Neural cell (in vitro differentiated cells): Measurements from ENCODE around the gene ZNF678. TPM values are rescaled to one million over a fixed set of nuclear protein-coding genes. Genes with fewer than 3 reads are reported as not detected.

Source experiments
- H2AFZ ChIP-seq: fragments of 200-600, 300-800 bp; sonication (generic), shearing (Covaris generic); 2 replicates; pipeline ENCODE4 v1.6.0; 2014; ENCODE audit warnings: low read depth, mild to moderate bottlenecking, antibody characterized with exemption, low read length, moderate library complexity
- H3F3A ChIP-seq: fragments of 200-600 bp; shearing (Covaris generic); 2 replicates; pipeline ENCODE4 v1.6.1; 2016; ENCODE audit warnings: mild to moderate bottlenecking, moderate library complexity, mixed read lengths, antibody characterized with exemption, low read length; ENCODE audit not compliant: insufficient read depth, poor library complexity, severe bottlenecking
- H3K27ac ChIP-seq: fragments of 200-600, 300-800 bp; sonication (generic), shearing (Covaris generic); 2 replicates; pipeline ENCODE4 v1.5.1; 2014; ENCODE audit warnings: mild to moderate bottlenecking, low read length, moderate library complexity
- H3K27me3 ChIP-seq: fragments of 300-800, 200-600 bp; sonication (generic), shearing (Covaris generic); 2 replicates; pipeline ENCODE4 v1.6.0; 2014; ENCODE audit warnings: mild to moderate bottlenecking, low read depth, low read length, moderate library complexity; ENCODE audit not compliant: insufficient read depth
- H3K36me3 ChIP-seq: fragments of 300-800, 200-600 bp; sonication (generic), shearing (Covaris generic); 2 replicates; pipeline ENCODE4 v1.5.1; 2014; ENCODE audit warnings: mild to moderate bottlenecking, antibody characterized with exemption, low read length, moderate library complexity; ENCODE audit not compliant: insufficient read depth
- H3K4me2 ChIP-seq: fragments of 300-800, 200-600 bp; sonication (generic), shearing (Covaris generic); 2 replicates; pipeline ENCODE4 v1.6.0; 2014; ENCODE audit warnings: mild to moderate bottlenecking, low read length
- H3K4me3 ChIP-seq: fragments of 300-800, 200-600 bp; sonication (generic), shearing (Covaris generic); 2 replicates; pipeline ENCODE4 v1.5.1; 2014; ENCODE audit warnings: mild to moderate bottlenecking, low read length, moderate library complexity
- H3K79me2 ChIP-seq: fragments of 200-600 bp; shearing (Covaris generic); replicated peaks from 2 replicates; pipeline ENCODE4 v1.6.0; 2014; ENCODE audit warnings: mild to moderate bottlenecking, low read length, moderate library complexity; ENCODE audit not compliant: insufficient read depth
- H3K9ac ChIP-seq: fragments of 300-800, 200-600 bp; sonication (generic), shearing (Covaris generic); 2 replicates; pipeline ENCODE4 v1.6.1; 2016; ENCODE audit warnings: mild to moderate bottlenecking, low read length, mixed read lengths
- H3K9me2 ChIP-seq: fragments of 200-600 bp; shearing (Covaris generic); 2 replicates; pipeline ENCODE4 v1.6.1; 2016; ENCODE audit warnings: mild to moderate bottlenecking, low read length, mixed read lengths; ENCODE audit not compliant: insufficient read depth
- H3K9me3 ChIP-seq: fragments of 200-600, 300-800 bp; sonication (generic), shearing (Covaris generic); 2 replicates; pipeline ENCODE4 v1.6.1; 2016; ENCODE audit warnings: mild to moderate bottlenecking, mixed run types, low read length, moderate library complexity, mixed read lengths
- H4K20me1 ChIP-seq: fragments of 200-600 bp; shearing (Covaris generic); 2 replicates; pipeline ENCODE4 v1.6.1; 2016; ENCODE audit warnings: mild to moderate bottlenecking, mixed run types; ENCODE audit not compliant: insufficient read depth
- CTCF ChIP-seq: fragments of 450-650 bp; IDR thresholded peaks from 2 replicates; pipeline ENCODE4 v1.5.1; 2014; ENCODE audit warnings: antibody characterized with exemption, mild to moderate bottlenecking, moderate library complexity; ENCODE audit not compliant: poor library complexity, severe bottlenecking
- EP300 ChIP-seq: fragments of 450-650 bp; conservative IDR thresholded peaks from 2 replicates; pipeline ENCODE4 v1.6.1; 2014; ENCODE audit warnings: antibody characterized with exemption, mild to moderate bottlenecking, moderate library complexity; ENCODE audit not compliant: poor library complexity, severe bottlenecking
- EZH2 ChIP-seq: fragments of 200-600, 300-800 bp; shearing (Covaris generic), sonication (generic); IDR thresholded peaks from 2 replicates; pipeline ENCODE4 v1.6.1; 2014; ENCODE audit warnings: antibody characterized with exemption, low read length, borderline replicate concordance, mild to moderate bottlenecking; ENCODE audit not compliant: insufficient read depth, poor library complexity, severe bottlenecking
- MXI1 ChIP-seq: fragments of 450-650 bp; conservative IDR thresholded peaks from 2 replicates; pipeline ENCODE4 v1.6.1; 2014; ENCODE audit warnings: antibody characterized with exemption, mild to moderate bottlenecking; ENCODE audit not compliant: poor library complexity, severe bottlenecking
- POLR2AphosphoS5 ChIP-seq: IDR thresholded peaks from 2 replicates; pipeline ENCODE4 v1.6.1; 2012
- RAD21 ChIP-seq: fragments of 450-650 bp; conservative IDR thresholded peaks from 2 replicates; pipeline ENCODE4 v1.6.1; 2014; ENCODE audit warnings: antibody characterized with exemption, mild to moderate bottlenecking, moderate library complexity
- SMC3 ChIP-seq: fragments of 450-650 bp; conservative IDR thresholded peaks from 2 replicates; pipeline ENCODE4 v1.6.1; 2014; ENCODE audit warnings: antibody characterized with exemption, mild to moderate bottlenecking, moderate library complexity; ENCODE audit not compliant: poor library complexity
- TAF1 ChIP-seq: IDR thresholded peaks from 2 replicates; pipeline ENCODE4 v1.6.1; 2012; ENCODE audit warnings: low read depth
- polyA plus RNA-seq: library from polyadenylated mRNA; depleted of rRNA; stranded (reverse); fragments of >200 nt; gene quantifications from 2 replicates; pipeline ENCODE4 v1.2.3, GENCODE V29; 2014
- TF ChIP-seq, protein P1 (sequence below): IDR thresholded peaks from 2 replicates; pipeline ENCODE4 v1.6.1; 2012; ENCODE audit warnings: borderline replicate concordance

Gene ZNF678
- polyA plus RNA-seq, 1 donor from 2014 or later, result 25.9 TPM

DNA sequence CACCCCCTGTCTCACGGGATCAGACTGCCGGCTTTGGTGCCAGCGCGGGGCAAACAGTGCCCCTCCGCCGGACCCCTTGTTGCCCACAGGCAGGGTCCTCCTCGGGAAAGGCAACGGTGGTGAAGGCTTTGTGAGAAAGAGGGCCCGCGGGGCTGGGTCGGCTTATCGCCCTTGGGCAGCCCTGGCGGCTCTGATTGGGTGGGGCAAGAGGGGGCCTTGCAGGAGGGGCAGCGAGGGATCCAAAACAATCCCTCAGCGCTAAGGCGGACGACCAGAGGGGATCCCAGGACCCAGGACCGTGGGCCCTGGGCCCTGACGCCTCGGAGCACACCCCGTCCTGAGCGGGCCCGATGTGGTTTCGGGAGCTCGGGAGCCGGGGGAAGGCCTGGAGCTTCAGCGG is 3.9 kb upstream of the ZNF678 start:
- Histone ChIP-seq H3K9ac (no peak overlapping the region), H3F3A (no peaks in the 10 kb centered on the region), H3K27ac (no peak overlapping the region), H2AFZ (no peak overlapping the region), H3K36me3 (no peaks in the 10 kb centered on the region), H4K20me1 (no peaks in the 10 kb centered on the region), H3K4me2 (no peak overlapping the region), H3K4me3 (no peak overlapping the region), H3K9me2 (no peaks in the 10 kb centered on the region), H3K9me3 (no peaks in the 10 kb centered on the region), H3K27me3 (no peaks in the 10 kb centered on the region), H3K79me2 (peaks cover 8% of the 10 kb centered on the region)
- no peak for TF ChIP-seq MXI1
- no peak for TF ChIP-seq EZH2
- no peak for TF ChIP-seq TAF1
- TF ChIP-seq, protein P1, sequence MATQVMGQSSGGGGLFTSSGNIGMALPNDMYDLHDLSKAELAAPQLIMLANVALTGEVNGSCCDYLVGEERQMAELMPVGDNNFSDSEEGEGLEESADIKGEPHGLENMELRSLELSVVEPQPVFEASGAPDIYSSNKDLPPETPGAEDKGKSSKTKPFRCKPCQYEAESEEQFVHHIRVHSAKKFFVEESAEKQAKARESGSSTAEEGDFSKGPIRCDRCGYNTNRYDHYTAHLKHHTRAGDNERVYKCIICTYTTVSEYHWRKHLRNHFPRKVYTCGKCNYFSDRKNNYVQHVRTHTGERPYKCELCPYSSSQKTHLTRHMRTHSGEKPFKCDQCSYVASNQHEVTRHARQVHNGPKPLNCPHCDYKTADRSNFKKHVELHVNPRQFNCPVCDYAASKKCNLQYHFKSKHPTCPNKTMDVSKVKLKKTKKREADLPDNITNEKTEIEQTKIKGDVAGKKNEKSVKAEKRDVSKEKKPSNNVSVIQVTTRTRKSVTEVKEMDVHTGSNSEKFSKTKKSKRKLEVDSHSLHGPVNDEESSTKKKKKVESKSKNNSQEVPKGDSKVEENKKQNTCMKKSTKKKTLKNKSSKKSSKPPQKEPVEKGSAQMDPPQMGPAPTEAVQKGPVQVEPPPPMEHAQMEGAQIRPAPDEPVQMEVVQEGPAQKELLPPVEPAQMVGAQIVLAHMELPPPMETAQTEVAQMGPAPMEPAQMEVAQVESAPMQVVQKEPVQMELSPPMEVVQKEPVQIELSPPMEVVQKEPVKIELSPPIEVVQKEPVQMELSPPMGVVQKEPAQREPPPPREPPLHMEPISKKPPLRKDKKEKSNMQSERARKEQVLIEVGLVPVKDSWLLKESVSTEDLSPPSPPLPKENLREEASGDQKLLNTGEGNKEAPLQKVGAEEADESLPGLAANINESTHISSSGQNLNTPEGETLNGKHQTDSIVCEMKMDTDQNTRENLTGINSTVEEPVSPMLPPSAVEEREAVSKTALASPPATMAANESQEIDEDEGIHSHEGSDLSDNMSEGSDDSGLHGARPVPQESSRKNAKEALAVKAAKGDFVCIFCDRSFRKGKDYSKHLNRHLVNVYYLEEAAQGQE, result no peak
- no peak for TF ChIP-seq RAD21
- TF ChIP-seq EP300, result no peak
- TF ChIP-seq CTCF, result no peak
- no peak for TF ChIP-seq POLR2AphosphoS5
- no peak for TF ChIP-seq SMC3

GRCh38 chr1:227559926-227560325 is 3.4 kb upstream of the ZNF678 start:
- Histone ChIP-seq H3K4me2 (no peak overlapping the region), H3F3A (no peaks in the 10 kb centered on the region), H3K27me3 (no peaks in the 10 kb centered on the region), H3K27ac (no peak overlapping the region), H4K20me1 (no peaks in the 10 kb centered on the region), H3K79me2 (peaks cover 12% of the 10 kb centered on the region), H3K9me3 (no peaks in the 10 kb centered on the region), H3K36me3 (no peaks in the 10 kb centered on the region), H3K9me2 (no peaks in the 10 kb centered on the region), H2AFZ (no peak overlapping the region), H3K9ac (no peak overlapping the region), H3K4me3 (no peak overlapping the region)
- TF ChIP-seq TAF1 (no peak), SMC3 (no peak), EZH2 (no peak), CTCF (no peak), POLR2AphosphoS5 (no peak), RAD21 (no peak), EP300 (no peak), MXI1 (no peak)
- TF ChIP-seq, protein P1, result no peak
